Hematopoietic multipotent progenitor cell treated with erythropoietin and hydrocortisone succinate and interleukin-3 and kit ligand, for 17 days (in vitro differentiated cells): ENCODE measurements around the gene DGKI.

Source experiments
- DNase-seq: peaks from one replicate; pipeline ENCODE4 v3.0.0-alpha.2; 2015; ENCODE audit warnings: low spot score

Gene DGKI

GRCh38 chr7:137685433-137686164 is 161.2 kb downstream of the DGKI start:
- DNase-seq: no peak

- DNase-seq: no peak
These were observed 162.0 kb downstream of the DGKI start for GRCh38 chr7:137684776-137685175.

GRCh38 chr7:137684316-137684715 is 162.5 kb downstream of the DGKI start:
- no peak for DNase-seq

- no peak for DNase-seq
These were observed 164.2 kb downstream of the DGKI start for GRCh38 chr7:137682596-137682995.

- DNase-seq: no peak
These were observed 164.9 kb downstream of the DGKI start for GRCh38 chr7:137681657-137682562.

GRCh38 chr7:137674551-137675409 is 172.0 kb downstream of the DGKI start:
- DNase-seq: no peak

- no peak for DNase-seq
These were observed 172.7 kb downstream of the DGKI start for GRCh38 chr7:137674048-137674447.

GRCh38 chr7:137671920-137672319 is 174.9 kb downstream of the DGKI start:
- DNase-seq: no peak

- no peak for DNase-seq
These were observed 176.3 kb downstream of the DGKI start for GRCh38 chr7:137670222-137671064.

GRCh38 chr7:137669706-137670105 is 177.1 kb downstream of the DGKI start:
- DNase-seq: no peak

GRCh38 chr7:137668404-137668803 is 178.4 kb downstream of the DGKI start:
- DNase-seq: no peak

- no peak for DNase-seq
These were observed 179.0 kb downstream of the DGKI start for GRCh38 chr7:137667633-137668387.

GRCh38 chr7:137664846-137665245 is 181.9 kb downstream of the DGKI start:
- no peak for DNase-seq

- no peak for DNase-seq
These were observed 185.1 kb downstream of the DGKI start for GRCh38 chr7:137661634-137662033.

- DNase-seq: no peak
These were observed 188.4 kb downstream of the DGKI start for GRCh38 chr7:137658190-137658900.

- no peak for DNase-seq
These were observed 189.1 kb downstream of the DGKI start for GRCh38 chr7:137657476-137658189.

- no peak for DNase-seq
These were observed 189.9 kb downstream of the DGKI start for GRCh38 chr7:137656850-137657232.

GRCh38 chr7:137656227-137656849 is 190.4 kb downstream of the DGKI start:
- DNase-seq: peak; percentile 38

- DNase-seq: no peak
These were observed 191.0 kb downstream of the DGKI start for GRCh38 chr7:137655804-137656203.
